Measurements from ENCODE around the gene THADA. TPM values are rescaled to one million over a fixed set of nuclear protein-coding genes. Genes with fewer than 3 reads are reported as not detected.
A peak's percentile ranks its signal among the peaks of the same experiment; 100 is the strongest.

The THADA gene
- polyA plus RNA-seq, 1 donor (not counting 4 experiments of a cell fraction or from before 2014, with no cell fraction given), result 22.6 TPM

GRCh38 chr2:43218702-43219382 is 377.0 kb downstream of the THADA start:
- Histone ChIP-seq H3K27ac (ENCODE audit: control insufficient read depth, insufficient read depth, low read length) (peak overlapping the region; percentile 89), H3K4me1 (ENCODE audit: control insufficient read depth, extremely low read depth, insufficient read depth, low read length) (peaks cover 44% of the 10 kb centered on the region), H3K27me3 (ENCODE audit: control insufficient read depth, extremely low read depth, insufficient read depth, low read length) (no peaks in the 10 kb centered on the region), H2AFZ (ENCODE audit: control insufficient read depth, low read length) (no peak overlapping the region), H4K20me1 (ENCODE audit: control insufficient read depth, extremely low read depth, insufficient read depth, low read length) (no peaks in the 10 kb centered on the region), H3K9ac (ENCODE audit: control insufficient read depth, extremely low read depth, insufficient read depth, low read length) (peak overlapping the region; percentile 94), H3K4me2 (ENCODE audit: control insufficient read depth, extremely low read depth, insufficient read depth, low read depth, low read length) (peak overlapping the region; percentile 87), H3K9me1 (ENCODE audit: control insufficient read depth, extremely low read depth, insufficient read depth, low read length) (no peaks in the 10 kb centered on the region), H3K36me3 (ENCODE audit: control insufficient read depth in 2 of 2, extremely low read depth in 1 of 2, insufficient read depth in 2 of 2, low read length in 2 of 2) (peaks cover 0 to 5% of the 10 kb centered on the region in 2 experiments), H3K4me3 (ENCODE audit: control insufficient read depth in 2 of 3, extremely low read depth in 1 of 3, insufficient read depth in 2 of 3, low read depth in 1 of 3, low read length in 3 of 3) (peak overlapping the region in 2 of 3 experiments; percentile 28 to 57), H3K79me2 (ENCODE audit: control insufficient read depth, insufficient read depth, low read length) (peaks cover 10% of the 10 kb centered on the region), H3K9me3 (ENCODE audit: control insufficient read depth, low read depth, low read length) (no peaks in the 10 kb centered on the region)
- peak; percentile 93 for DNase-seq (ENCODE audit: low read depth, low spot score)
- dilution Hi-C loops (cut with MboI; ENCODE audit: extremely low pct_ligation_motif_present, low sequenced_read_pairs), result no loop called here
- no peak for FAIRE-seq
- no peak for TF ChIP-seq EZH2 (IDR thresholded peaks at IDR 0.05; ENCODE audit: low read length)
- TF ChIP-seq, protein P1, sequence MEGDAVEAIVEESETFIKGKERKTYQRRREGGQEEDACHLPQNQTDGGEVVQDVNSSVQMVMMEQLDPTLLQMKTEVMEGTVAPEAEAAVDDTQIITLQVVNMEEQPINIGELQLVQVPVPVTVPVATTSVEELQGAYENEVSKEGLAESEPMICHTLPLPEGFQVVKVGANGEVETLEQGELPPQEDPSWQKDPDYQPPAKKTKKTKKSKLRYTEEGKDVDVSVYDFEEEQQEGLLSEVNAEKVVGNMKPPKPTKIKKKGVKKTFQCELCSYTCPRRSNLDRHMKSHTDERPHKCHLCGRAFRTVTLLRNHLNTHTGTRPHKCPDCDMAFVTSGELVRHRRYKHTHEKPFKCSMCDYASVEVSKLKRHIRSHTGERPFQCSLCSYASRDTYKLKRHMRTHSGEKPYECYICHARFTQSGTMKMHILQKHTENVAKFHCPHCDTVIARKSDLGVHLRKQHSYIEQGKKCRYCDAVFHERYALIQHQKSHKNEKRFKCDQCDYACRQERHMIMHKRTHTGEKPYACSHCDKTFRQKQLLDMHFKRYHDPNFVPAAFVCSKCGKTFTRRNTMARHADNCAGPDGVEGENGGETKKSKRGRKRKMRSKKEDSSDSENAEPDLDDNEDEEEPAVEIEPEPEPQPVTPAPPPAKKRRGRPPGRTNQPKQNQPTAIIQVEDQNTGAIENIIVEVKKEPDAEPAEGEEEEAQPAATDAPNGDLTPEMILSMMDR (optimal IDR thresholded peaks at IDR 0.05 in 1 of 3, IDR thresholded peaks at IDR 0.05 in 1 of 3, conservative IDR thresholded peaks at IDR 0.05 in 1 of 3; ENCODE audit: extremely low read depth in 1 of 3, insufficient read depth in 2 of 3, low read length in 3 of 3), result no peak

DNA sequence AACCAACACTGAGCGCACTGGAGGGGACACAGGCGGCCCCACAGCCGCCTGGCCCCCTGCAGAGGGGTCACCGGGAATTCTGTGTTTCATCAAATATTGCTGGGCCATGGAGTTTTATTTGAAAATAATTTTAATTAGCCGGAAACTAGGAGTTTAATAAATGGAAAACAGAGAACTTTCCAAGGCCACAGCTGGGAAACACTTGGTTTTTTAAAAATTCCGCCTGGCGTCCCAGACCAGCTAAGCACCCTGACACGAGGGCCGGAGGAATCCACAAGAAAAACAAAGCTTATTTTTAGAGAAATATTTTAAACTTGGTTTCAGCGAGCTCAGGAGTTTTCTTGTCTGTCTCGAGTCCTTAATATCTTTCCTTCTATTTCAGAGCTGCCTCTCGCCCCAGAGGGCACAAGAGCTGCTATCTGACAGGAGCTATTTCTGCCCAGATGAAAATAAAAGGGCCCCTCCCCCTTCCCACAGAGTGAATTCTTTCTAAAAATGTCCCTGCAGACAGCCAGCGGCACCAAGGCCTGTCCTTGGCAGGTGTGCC is 377.6 kb downstream of the THADA start:
- Histone ChIP-seq H4K20me1 (ENCODE audit: control insufficient read depth, extremely low read depth, insufficient read depth, low read length) (no peaks in the 10 kb centered on the region), H3K9me3 (ENCODE audit: control insufficient read depth, low read depth, low read length) (no peaks in the 10 kb centered on the region), H3K79me2 (ENCODE audit: control insufficient read depth, insufficient read depth, low read length) (peaks cover 4% of the 10 kb centered on the region), H3K36me3 (ENCODE audit: control insufficient read depth in 2 of 2, extremely low read depth in 1 of 2, insufficient read depth in 2 of 2, low read length in 2 of 2) (no peaks in the 10 kb centered on the region), H2AFZ (ENCODE audit: control insufficient read depth, low read length) (no peak overlapping the region), H3K27me3 (ENCODE audit: control insufficient read depth, extremely low read depth, insufficient read depth, low read length) (no peaks in the 10 kb centered on the region), H3K4me3 (ENCODE audit: control insufficient read depth in 2 of 3, extremely low read depth in 1 of 3, insufficient read depth in 2 of 3, low read depth in 1 of 3, low read length in 3 of 3) (no peak overlapping the region), H3K4me2 (ENCODE audit: control insufficient read depth, extremely low read depth, insufficient read depth, low read depth, low read length) (peak overlapping the region; percentile 87), H3K9ac (ENCODE audit: control insufficient read depth, extremely low read depth, insufficient read depth, low read length) (peak overlapping the region; percentile 46), H3K27ac (ENCODE audit: control insufficient read depth, insufficient read depth, low read length) (peak overlapping the region; percentile 89), H3K4me1 (ENCODE audit: control insufficient read depth, extremely low read depth, insufficient read depth, low read length) (peaks cover 44% of the 10 kb centered on the region), H3K9me1 (ENCODE audit: control insufficient read depth, extremely low read depth, insufficient read depth, low read length) (no peaks in the 10 kb centered on the region)
- dilution Hi-C loops (cut with MboI; ENCODE audit: extremely low pct_ligation_motif_present, low sequenced_read_pairs), result no loop called here
- TF ChIP-seq, protein P1 (optimal IDR thresholded peaks at IDR 0.05 in 1 of 3, IDR thresholded peaks at IDR 0.05 in 1 of 3, conservative IDR thresholded peaks at IDR 0.05 in 1 of 3; ENCODE audit: extremely low read depth in 1 of 3, insufficient read depth in 2 of 3, low read length in 3 of 3), result no peak
- TF ChIP-seq EZH2 (IDR thresholded peaks at IDR 0.05; ENCODE audit: low read length), result no peak
- no peak for FAIRE-seq
- no peak for DNase-seq (ENCODE audit: low read depth, low spot score)

All from keratinocyte (primary cell).